H1 (cell line): ENCODE results near the gene TEX22. TPM values are rescaled to one million over a fixed set of nuclear protein-coding genes. Genes with fewer than 3 reads are reported as not detected.

ENCODE experiments used
- CTBP2 ChIP-seq: IDR thresholded peaks from 2 replicates; pipeline ENCODE4 v1.7.0; 2011; ENCODE audit warnings: borderline replicate concordance, mild to moderate bottlenecking, moderate library complexity, mixed read lengths, low read length; ENCODE audit not compliant: insufficient read depth, insufficient read length
- EGR1 ChIP-seq: IDR thresholded peaks from 2 replicates; pipeline ENCODE4 v1.6.1; 2011; ENCODE audit warnings: low read depth, low read length, borderline replicate concordance
- EP300 ChIP-seq, 2 experiments: IDR thresholded peaks; 1 replicate in 1 of 2; 2 replicates in 1 of 2; pipeline ENCODE4 v1.6.1; 2011 to 2012; ENCODE audit warnings: low read depth in 2 of 2, low read length in 2 of 2, mild to moderate bottlenecking in 2 of 2, borderline replicate concordance in 1 of 2, inconsistent platforms in 1 of 2, moderate library complexity in 1 of 2
- TCF12 ChIP-seq: IDR thresholded peaks from 2 replicates; pipeline ENCODE4 v1.6.1; 2011; ENCODE audit warnings: low read depth, mild to moderate bottlenecking, low read length
- polyA plus RNA-seq, 7 experiments: library from polyadenylated mRNA; depleted of rRNA in 3 of 7; stranded (reverse) in 5 of 7; unstranded in 2 of 7; fragments of >200 nt in 5 of 7; fragments of 200-250 nt in 2 of 7; gene quantifications; 1 replicate in 5 of 7; 2 replicates in 1 of 7; 4 replicates in 1 of 7; pipeline versions ENCODE4 v1.2.1 to v1.2.3, GENCODE V29; 2011 to 2013; ENCODE audit warnings: missing spikeins in 2 of 7, mixed read lengths in 2 of 7
- total RNA-seq: library from RNA; stranded (reverse); fragmentation: NEBNext Ultra II Directional; extraction: Animal tissue kit (Norgen Biotek cat#: 25700); gene quantifications from 2 replicates; pipeline ENCODE4 v1.2.1, GENCODE V29; 2021

TEX22 gene
- total and polyA plus RNA-seq, 2 of the 8 experiments (the other 6 are each of a cell fraction or from before 2014, with no cell fraction given), result 0.24 to 0.39 TPM

GRCh38 chr14:105418269-105419194, 20.2 kb downstream of the TEX22 start (continued):
- TF ChIP-seq EP300 (IDR thresholded peaks at IDR 0.05; ENCODE audit: borderline replicate concordance in 1 of 2, low read depth in 2 of 2, low read length in 2 of 2) (no peak), CTBP2 (no peak), EGR1 (no peak), TCF12 (no peak)
- TF ChIP-seq, all 59 proteins: peak for 0
